SK-N-SH (cell line): ENCODE data around the gene ABCA4. TPM values are rescaled to one million over a fixed set of nuclear protein-coding genes. Genes with fewer than 3 reads are reported as not detected.

ENCODE experiments used
- CTCF ChIA-PET: fragments of 300-600, 350-600 bp; formaldehyde crosslinking; extraction: SDS; loops from one replicate; lab custom pipeline; 2021; lab: Yijun Ruan, JAX
- POLR2A ChIA-PET: fragments of 350-600 bp; sonication (Branson Sonifier 250); formaldehyde crosslinking; extraction: SDS; loops from one replicate; lab custom pipeline; 2020; ENCODE audit warnings: antibody characterized with exemption, inconsistent platforms; lab: Yijun Ruan, JAX
- DNase-seq: peaks from one replicate; pipeline ENCODE4 v3.0.0; 2012
- H2AFZ ChIP-seq: fragments of 200-600 bp; sonication (generic); 2 replicates; pipeline ENCODE4 v1.8.1; 2016; ENCODE audit warnings: antibody characterized with exemption, mild to moderate bottlenecking, low read depth
- H3F3A ChIP-seq: fragments of 200-600 bp; sonication (generic); replicated peaks from 2 replicates; pipeline ENCODE3; 2016; ENCODE audit warnings: antibody characterized with exemption, mild to moderate bottlenecking; ENCODE audit not compliant: insufficient read depth
- H3K27ac ChIP-seq, 2 experiments: fragments of 200-500 bp in 1 of 2; fragments of 200-600 bp in 1 of 2; sonication (Bioruptor generic) in 1 of 2; sonication (generic), shearing (Covaris generic) in 1 of 2; 2 replicates each; pipeline versions ENCODE4 v1.5.1 to v1.6.1; 2014 to 2016; ENCODE audit warnings: low read depth in 2 of 2, inconsistent platforms in 1 of 2, low read length in 1 of 2, mild to moderate bottlenecking in 1 of 2, mixed read lengths in 1 of 2
- H3K27me3 ChIP-seq: fragments of 200-600 bp; sonication (generic), shearing (Covaris generic); 2 replicates; pipeline ENCODE4 v1.6.1; 2016; ENCODE audit warnings: mixed run types; ENCODE audit not compliant: insufficient read depth
- H3K36me3 ChIP-seq, 2 experiments: fragments of 200-500 bp in 1 of 2; fragments of 200-600 bp in 1 of 2; sonication (Bioruptor generic) in 1 of 2; sonication (generic) in 1 of 2; replicated peaks in 1 of 2; 2 replicates each; pipeline versions ENCODE3 to v1.5.1; 2014 to 2016; ENCODE audit warnings: low read length in 1 of 2, mild to moderate bottlenecking in 1 of 2; ENCODE audit not compliant: insufficient read depth in 2 of 2, control insufficient read depth in 1 of 2
- H3K4me1 ChIP-seq, 2 experiments: fragments of 200-500 bp in 1 of 2; fragments of 200-600 bp in 1 of 2; sonication (Bioruptor generic) in 1 of 2; sonication (generic), shearing (Covaris generic) in 1 of 2; 2 replicates each; pipeline versions ENCODE4 v1.5.1 to v1.6.1; 2014 to 2016; ENCODE audit warnings: low read depth in 1 of 2, low read length in 1 of 2, mixed run types in 1 of 2; ENCODE audit not compliant: insufficient read depth in 2 of 2, control insufficient read depth in 1 of 2
- H3K4me2 ChIP-seq: fragments of 200-600 bp; sonication (generic), shearing (Covaris generic); 2 replicates; pipeline ENCODE4 v1.6.1; 2017; ENCODE audit warnings: mixed run types
- H3K4me3 ChIP-seq, 2 experiments: fragments of 200-500 bp in 1 of 2; fragments of 200-600 bp in 1 of 2; sonication (Bioruptor generic) in 1 of 2; sonication (generic), shearing (Covaris generic) in 1 of 2; 2 replicates each; pipeline versions ENCODE4 v1.5.1 to v1.8.1; 2014 to 2016; ENCODE audit warnings: low read depth in 2 of 2, inconsistent platforms in 1 of 2, low read length in 1 of 2, mild to moderate bottlenecking in 1 of 2, mixed read lengths in 1 of 2, moderate library complexity in 1 of 2
- H3K79me2 ChIP-seq: fragments of 200-600 bp; sonication (generic); 2 replicates; pipeline ENCODE4 v1.8.1; 2017; ENCODE audit warnings: mild to moderate bottlenecking; ENCODE audit not compliant: insufficient read depth
- H3K9ac ChIP-seq: fragments of 200-600 bp; sonication (generic); 2 replicates; pipeline ENCODE4 v1.6.1; 2017; ENCODE audit warnings: mixed run types
- H3K9me2 ChIP-seq: fragments of 200-600 bp; sonication (generic); 2 replicates; pipeline ENCODE4 v1.6.1; 2017; ENCODE audit warnings: mixed run types
- H3K9me3 ChIP-seq: fragments of 200-600 bp; sonication (generic); 2 replicates; pipeline ENCODE4 v1.6.1; 2017; ENCODE audit warnings: mixed run types, mild to moderate bottlenecking, moderate library complexity
- H4K20me1 ChIP-seq: fragments of 200-600 bp; sonication (generic); 2 replicates; pipeline ENCODE4 v1.6.1; 2017; ENCODE audit warnings: mild to moderate bottlenecking, mixed run types; ENCODE audit not compliant: insufficient read depth
- EP300 ChIP-seq, 2 experiments: IDR thresholded peaks; 2 replicates each; pipeline versions ENCODE4 v1.4.0 to v1.6.1; 2012; ENCODE audit warnings: borderline replicate concordance in 1 of 2, low read depth in 1 of 2, low read length in 1 of 2
- FOSL2 ChIP-seq: IDR thresholded peaks from 2 replicates; pipeline ENCODE4 v1.4.0; 2012; ENCODE audit warnings: low read depth, mild to moderate bottlenecking, moderate library complexity, borderline replicate concordance
- IRF3 ChIP-seq: fragments of 150-350 bp; IDR thresholded peaks from 2 replicates; pipeline ENCODE4 v1.6.1; 2016; ENCODE audit warnings: mild to moderate bottlenecking, low read depth, low read length
- JUND ChIP-seq: IDR thresholded peaks from 2 replicates; pipeline ENCODE4 v1.4.0; 2012
- NFIC ChIP-seq: IDR thresholded peaks from 2 replicates; pipeline ENCODE4 v1.4.0; 2012; ENCODE audit warnings: borderline replicate concordance
- PBX3 ChIP-seq: IDR thresholded peaks from 2 replicates; pipeline ENCODE4; 2012
- RCOR1 ChIP-seq: fragments of 150-350 bp; IDR thresholded peaks from 2 replicates; pipeline ENCODE4 v1.6.1; 2017; ENCODE audit warnings: antibody characterized with exemption, low read length
- TCF12 ChIP-seq: IDR thresholded peaks from 2 replicates; pipeline ENCODE4 v1.4.0; 2012
- USF1 ChIP-seq: IDR thresholded peaks from 2 replicates; pipeline ENCODE4 v1.4.0; 2012; ENCODE audit warnings: low read depth, borderline replicate concordance
- YY1 ChIP-seq: IDR thresholded peaks from 2 replicates; pipeline ENCODE4 v1.4.0; 2012; ENCODE audit warnings: low read depth, mild to moderate bottlenecking
- WGBS: methylation state at CpG from one replicate; pipeline ENCODE4 v1.1.6; 2017; ENCODE audit warnings: low lambda C conversion rate; 5-methylcytosine and 5-hydroxymethylcytosine counted together
- polyA plus RNA-seq, 3 experiments: library from polyadenylated mRNA; depleted of rRNA; stranded (reverse); fragments of >200 nt; gene quantifications; 2 replicates each; pipeline ENCODE4 v1.2.3, GENCODE V29; 2012

ABCA4 gene
- polyA plus RNA-seq, 1 of the 3 experiments (the other 2 are of a cell fraction) = 0.03 TPM

- H2AFZ ChIP-seq = no peak overlapping the region
- H3K27me3 ChIP-seq = no peaks in the 10 kb centered on the region
- peaks cover 8% of the 10 kb centered on the region for H3F3A ChIP-seq
- no peak for DNase-seq
- H3K9me3 ChIP-seq = no peaks in the 10 kb centered on the region
- WGBS = 47% methylated on average over 6 of the region's 6 CpGs
- no peaks in the 10 kb centered on the region for H3K79me2 ChIP-seq
- no peaks in the 10 kb centered on the region for H3K9me2 ChIP-seq
- no peak overlapping the region for H3K4me2 ChIP-seq
- TF ChIP-seq RCOR1 = no peak
- peak in 1 of 2 experiments; percentile 35; a peak in 1 of 4 replicates for TF ChIP-seq EP300 (IDR thresholded peaks at IDR 0.05; ENCODE audit: borderline replicate concordance in 1 of 2, low read depth in 1 of 2, low read length in 1 of 2)
- no peak for TF ChIP-seq IRF3
- TF ChIP-seq NFIC = peak; percentile 67
- peak; percentile 32; the same call in 1 of the 2 replicates for TF ChIP-seq JUND
- peak; percentile 66; the same call in 1 of the 2 replicates for TF ChIP-seq PBX3
- TF ChIP-seq TCF12 = peak; percentile 69; the same call in 1 of the 2 replicates
- TF ChIP-seq USF1 = no peak
- TF ChIP-seq YY1 = no peak
- H3K4me3 ChIP-seq = no peak overlapping the region
- H3K4me1 ChIP-seq = peaks cover 12 to 23% of the 10 kb centered on the region in 2 experiments; a peak in 3 of 4 replicates
- CTCF ChIA-PET = interaction anchor here (0.6 to 35.1 kb wide), 6 partner anchors 10 to 298 kb away, joined by 3 to 889 read pairs (median 190); no protein-coding TSS in a partner anchor
- POLR2A ChIA-PET = no interaction called here
- H3K9ac ChIP-seq = no peak overlapping the region
- H3K27ac ChIP-seq = peak overlapping the region in 1 of 2 experiments; percentile 62; a peak in 1 of 4 replicates
- no peaks in the 10 kb centered on the region for H4K20me1 ChIP-seq
- H3K36me3 ChIP-seq = no peaks in the 10 kb centered on the region
Measured at GRCh38 chr1:94036730-94037129, 84.2 kb downstream of the ABCA4 start.

GRCh38 chr1:94033849-94034248 is 87.1 kb downstream of the ABCA4 start:
- Histone ChIP-seq H3K4me1 (peaks cover 0 to 13% of the 10 kb centered on the region in 2 experiments; a peak in 2 of 4 replicates), H3K4me3 (no peak overlapping the region), H3F3A (peaks cover 5% of the 10 kb centered on the region), H3K4me2 (no peak overlapping the region), H3K27ac (no peak overlapping the region), H3K9me2 (no peaks in the 10 kb centered on the region), H3K79me2 (no peaks in the 10 kb centered on the region), H2AFZ (no peak overlapping the region), H3K9ac (no peak overlapping the region), H3K9me3 (no peaks in the 10 kb centered on the region), H4K20me1 (no peaks in the 10 kb centered on the region), H3K27me3 (no peaks in the 10 kb centered on the region), H3K36me3 (no peaks in the 10 kb centered on the region)
- ChIA-PET CTCF (interaction anchor here (0.5 to 35.1 kb wide), 6 partner anchors 7 to 362 kb away, joined by 3 to 889 read pairs (median 190); no protein-coding TSS in a partner anchor), POLR2A (no interaction called here)
- 35% methylated on average over 2 of the region's 3 CpGs for WGBS
- DNase-seq = no peak
- TF ChIP-seq USF1 = no peak
- TF ChIP-seq PBX3 = 0 out of 2 replicates have a peak, but pooled peaks have one; percentile 23
- peak; percentile 6; the same call in 1 of the 2 replicates for TF ChIP-seq TCF12
- peak; percentile 25; the same call in 1 of the 2 replicates for TF ChIP-seq FOSL2
- no peak for TF ChIP-seq NFIC
